Measurements from ENCODE around the gene ALPL.
"Not testable (repeated sequence)": the region's sequence is repeated elsewhere in the genome, so short reads cannot be mapped to it uniquely, and the experiment has no call there.

The ALPL gene

DNA sequence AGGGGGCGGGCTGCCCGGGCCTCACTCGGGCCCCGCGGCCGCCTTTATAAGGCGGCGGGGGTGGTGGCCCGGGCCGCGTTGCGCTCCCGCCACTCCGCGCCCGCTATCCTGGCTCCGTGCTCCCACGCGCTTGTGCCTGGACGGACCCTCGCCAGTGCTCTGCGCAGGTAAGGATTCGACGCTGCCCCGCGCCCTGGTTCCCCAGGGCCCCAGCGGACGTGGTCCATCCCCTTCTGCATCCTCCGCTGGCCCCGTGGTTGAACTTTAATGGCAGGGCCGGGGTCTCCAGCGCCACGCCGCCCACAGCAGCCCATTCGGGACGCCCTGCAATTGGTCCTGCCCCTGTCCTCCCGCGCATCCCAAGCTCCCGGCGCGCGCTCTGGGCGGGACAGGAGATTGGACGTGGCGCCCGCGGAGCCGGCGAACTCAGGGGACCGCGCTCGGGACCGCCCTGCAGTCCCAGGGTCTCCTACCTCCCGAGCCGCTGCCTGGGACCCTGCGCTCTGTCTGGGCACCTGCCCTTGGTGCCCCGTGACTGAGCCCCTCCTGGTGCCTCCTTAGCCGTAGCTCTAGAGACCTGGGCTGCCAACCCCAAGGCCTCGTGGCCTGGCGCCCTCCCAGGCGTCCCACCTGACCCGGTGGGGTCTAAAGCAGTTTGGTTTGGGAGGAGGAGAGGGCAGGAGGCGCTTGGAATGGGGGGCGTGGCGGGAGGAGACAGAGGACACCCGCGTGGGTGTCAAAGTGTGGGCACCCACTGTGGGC lies at the start of gene ALPL:
TSS of gene ALPL (plus strand) at position 73 of the 762 bp plus-strand sequence. CDS start 44,659 bp downstream, outside the sequence.
- DNase-seq: no peak

DNA sequence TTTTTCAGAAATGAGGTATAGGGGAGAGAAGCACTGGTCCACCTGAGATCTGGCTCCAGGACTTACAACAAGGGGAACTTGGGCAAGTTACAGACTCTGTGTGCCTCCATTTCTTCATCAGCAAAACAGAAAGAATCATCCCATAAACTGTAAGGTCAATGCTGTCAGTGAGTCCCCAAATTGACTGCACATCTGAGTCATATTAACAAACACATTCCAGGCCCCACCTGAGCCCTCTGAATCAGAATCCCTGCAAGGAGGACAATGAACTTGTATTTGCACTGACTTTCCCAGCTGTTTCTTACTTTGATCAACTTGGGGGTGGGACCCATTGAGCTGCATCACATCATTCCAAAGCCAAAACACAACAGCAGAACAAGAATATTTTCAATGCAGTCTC lies 44.1 kb upstream of the ALPL start:
- not testable (repeated sequence) for DNase-seq

DNA sequence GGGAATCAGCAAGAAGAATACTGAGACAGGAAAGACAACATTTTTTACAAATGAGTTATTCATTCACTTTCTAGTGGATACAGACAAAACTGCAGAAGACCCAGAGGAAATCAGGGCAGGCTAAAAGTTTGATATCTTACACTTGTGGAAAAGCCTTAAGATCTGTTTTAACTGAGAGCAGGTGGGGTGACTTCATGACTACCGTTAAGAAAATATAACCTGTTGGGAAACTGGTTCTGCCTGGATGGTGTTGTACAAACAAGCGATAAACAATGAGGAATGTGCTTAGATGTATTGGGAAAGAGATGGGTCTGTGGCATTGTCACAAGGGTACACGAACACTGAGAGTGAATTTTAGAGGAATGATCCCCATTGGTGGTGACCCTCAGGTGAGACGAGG lies 41.3 kb upstream of the ALPL start:
- DNase-seq: not testable (repeated sequence)

DNA sequence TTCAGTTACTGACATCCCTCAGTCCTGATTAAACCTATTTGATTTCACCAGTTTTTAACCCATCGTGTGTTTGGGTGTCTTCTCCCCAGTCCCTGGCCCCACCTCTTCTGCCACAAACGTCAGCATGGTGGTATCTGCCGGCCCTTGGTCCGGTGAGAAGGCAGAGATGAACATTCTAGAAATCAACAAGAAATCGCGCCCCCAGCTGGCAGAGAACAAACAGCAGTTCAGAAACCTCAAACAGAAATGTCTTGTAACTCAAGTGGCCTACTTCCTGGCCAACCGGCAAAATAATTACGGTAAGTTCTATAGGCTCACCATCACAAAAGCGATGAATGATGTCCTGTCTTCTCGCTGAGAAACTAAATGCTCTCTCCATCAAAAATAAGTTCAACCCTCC lies 40.6 kb upstream of the ALPL start:
- no peak for DNase-seq

DNA sequence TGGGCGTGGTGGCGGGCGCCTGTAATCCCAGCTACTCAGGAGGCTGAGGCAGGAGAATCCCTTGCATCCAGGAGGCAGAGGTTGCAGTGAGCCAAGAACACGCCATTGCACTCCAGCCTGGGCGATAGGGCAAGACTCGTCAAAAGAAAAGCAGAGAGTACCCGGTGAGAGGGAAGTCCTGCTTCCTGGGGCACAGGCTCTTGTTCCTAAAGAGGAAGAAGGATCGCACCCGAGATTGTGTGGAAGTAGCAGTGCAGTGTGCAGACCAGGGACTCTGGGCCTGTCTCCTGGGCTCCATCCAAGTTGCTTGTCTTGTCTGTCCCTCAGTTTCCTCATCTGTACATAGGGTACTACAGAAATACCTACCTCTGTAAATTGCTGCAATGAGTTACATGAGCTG lies 39.6 kb upstream of the ALPL start:
- DNase-seq: no peak

DNA sequence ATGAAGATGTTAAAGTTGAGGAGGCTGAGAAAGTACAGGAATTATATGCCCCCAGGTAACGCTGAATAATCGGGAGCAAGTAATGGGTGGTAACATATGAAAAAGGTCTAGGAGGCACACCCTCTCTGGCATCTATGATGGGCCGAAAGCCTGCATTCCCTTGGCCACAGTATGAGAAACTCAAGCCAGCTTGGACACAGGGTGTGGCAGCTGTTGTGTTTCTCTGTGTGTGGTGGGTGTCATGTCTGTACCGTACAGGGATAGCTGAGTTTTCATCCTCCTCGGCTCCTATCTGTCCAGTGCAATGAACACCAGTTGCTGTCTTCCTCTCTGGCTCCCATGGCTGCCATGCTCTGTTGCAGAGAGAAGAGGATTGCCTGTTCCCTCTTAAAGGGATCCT lies 36.4 kb upstream of the ALPL start:
- no peak for DNase-seq

DNA sequence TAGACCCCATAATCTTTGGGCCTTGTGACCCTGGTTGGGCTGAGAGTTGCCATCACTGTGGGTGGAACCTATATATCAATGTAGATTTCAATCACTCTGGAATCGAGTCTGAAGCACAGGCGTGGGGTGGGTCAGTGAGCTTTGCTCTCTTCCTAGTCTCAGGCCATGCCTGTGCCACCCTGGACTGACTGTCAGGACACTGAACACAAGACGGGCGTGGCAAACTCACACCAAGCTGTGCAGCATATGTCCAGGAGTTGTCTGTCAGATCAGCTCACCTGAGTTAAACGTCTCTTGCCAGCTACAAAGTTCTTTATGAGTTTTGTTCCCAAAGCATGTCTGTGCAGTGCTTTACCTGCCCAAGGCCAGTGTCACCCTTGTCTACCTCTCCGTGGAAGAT lies 30.9 kb upstream of the ALPL start:
- DNase-seq: no peak

DNA sequence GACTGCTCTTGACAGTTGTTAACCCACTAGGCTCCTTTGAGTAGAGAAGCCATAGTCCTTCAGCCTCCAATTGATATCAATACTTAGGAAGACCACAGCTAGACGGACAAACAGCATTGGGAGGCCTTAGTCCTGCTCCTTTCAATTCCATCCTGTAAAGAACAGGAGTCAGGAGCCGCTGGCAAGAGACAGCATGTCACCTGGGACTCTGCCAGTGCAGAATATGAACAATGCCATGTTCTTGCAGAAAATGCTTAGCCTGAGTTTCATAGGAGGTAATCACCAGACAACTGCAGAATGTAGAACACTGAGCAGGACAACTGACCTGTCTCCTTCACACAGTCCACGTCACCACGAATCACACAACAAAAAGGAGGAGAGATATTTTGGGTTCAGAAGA lies 25.3 kb upstream of the ALPL start:
- not testable (repeated sequence) for DNase-seq

DNA sequence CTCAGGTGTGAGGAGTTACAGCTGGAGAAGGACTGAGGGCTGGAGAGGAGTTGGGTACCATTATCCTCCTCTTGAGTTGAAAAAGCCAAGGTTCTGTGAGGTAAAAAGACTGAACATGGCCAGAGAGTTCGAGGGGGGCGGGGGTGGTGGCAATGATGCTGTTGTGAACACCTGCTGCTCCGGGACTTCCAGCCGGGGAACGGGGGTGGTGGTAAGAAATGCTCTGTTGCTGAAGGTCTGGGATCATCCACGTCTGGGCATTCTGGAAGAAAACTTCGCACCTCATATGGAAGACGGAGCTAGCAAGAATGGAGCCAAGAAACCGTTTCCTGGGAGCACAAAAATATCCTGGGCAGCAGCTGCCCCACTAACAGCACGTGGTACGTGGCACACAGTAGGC lies 20.1 kb upstream of the ALPL start:
- DNase-seq: no peak

DNA sequence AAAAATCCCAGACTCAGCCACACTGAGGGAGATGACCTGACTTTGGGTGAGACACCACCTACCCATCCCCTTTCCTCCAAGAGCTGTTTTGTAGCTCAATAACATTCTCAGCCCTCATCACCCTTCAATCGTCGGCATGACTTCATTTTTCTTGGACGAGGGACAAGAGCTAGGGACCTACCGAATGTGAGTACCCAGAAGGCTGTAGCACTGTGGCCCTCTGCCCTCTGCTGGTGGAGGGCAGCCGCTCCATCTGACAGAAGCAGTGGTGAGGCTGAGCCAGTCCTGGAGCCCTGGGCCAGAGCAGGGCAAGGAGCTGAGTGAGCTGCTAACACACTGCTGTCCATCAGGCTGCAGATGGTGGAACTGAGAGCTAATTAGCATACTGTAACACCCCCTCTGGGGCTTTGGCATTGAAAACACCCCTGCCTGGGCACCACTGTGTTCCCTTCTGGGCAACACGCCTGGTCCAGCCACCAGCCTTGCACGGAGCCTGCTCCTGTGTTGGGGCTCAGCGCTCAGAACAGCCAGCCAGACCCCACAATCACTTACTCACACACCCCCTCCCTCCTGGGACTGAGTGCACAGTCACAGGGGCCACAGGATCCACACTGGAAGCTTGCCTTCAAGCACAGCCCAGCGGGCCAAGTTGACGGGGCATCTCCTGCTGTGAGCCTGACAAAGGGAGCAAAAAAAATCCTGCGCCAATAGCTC lies 18.3 kb upstream of the ALPL start:
- no peak for DNase-seq

DNA sequence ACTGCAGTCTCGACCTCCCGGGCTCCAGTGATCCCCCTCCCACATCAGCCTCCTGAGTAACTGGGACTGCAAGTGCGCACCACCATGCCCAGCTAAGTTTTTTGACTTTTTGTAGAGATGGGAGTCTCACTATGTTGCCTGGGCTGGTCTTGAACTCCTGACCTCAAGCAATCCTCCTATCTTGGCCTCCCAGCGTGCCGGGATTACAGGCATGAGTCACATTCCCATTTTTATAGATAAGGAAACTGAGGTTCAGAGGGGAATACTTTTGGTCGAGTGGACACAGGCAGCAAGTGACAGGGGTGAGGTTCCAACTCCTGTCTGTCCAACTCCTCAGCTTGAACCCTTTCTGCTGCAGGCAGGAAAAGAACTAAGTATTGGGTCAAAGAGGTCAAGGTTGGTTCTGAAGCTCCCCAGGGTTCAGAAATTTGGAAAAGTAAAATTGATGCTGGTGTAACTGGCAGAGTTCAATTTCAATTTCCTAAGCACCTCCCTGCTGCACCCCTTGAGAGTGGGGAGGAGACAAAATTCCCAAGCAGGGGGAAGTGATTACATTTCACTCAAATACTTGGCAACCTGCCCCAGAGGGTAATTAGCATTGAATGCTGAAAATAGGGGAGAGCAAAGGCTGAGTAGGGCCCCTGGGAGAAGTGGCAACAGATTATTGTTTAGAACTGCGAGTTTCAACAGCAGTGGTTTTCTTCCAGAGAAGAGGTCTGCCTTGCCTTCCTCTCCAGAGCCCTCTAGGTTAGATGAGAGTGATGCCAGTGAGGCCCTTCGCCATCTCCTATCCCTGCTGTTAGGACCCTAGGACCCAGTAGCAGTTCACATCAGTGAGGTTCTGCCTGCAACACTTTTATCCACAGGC lies 17.5 kb upstream of the ALPL start:
- DNase-seq: no peak

DNA sequence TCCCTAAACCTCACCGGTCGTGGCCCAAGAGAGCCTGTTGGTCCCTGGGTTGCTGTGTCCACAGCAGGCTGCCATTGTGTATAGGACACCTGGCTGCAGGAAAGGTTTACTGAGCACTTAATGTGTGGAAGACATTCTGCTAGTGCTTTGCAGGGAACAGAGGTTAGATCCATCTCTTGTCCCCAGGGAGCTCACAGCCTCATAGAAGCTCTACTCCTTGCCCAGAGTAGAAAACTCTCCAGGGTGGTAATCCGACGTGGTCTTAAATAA lies 16.9 kb upstream of the ALPL start:
- no peak for DNase-seq

DNA sequence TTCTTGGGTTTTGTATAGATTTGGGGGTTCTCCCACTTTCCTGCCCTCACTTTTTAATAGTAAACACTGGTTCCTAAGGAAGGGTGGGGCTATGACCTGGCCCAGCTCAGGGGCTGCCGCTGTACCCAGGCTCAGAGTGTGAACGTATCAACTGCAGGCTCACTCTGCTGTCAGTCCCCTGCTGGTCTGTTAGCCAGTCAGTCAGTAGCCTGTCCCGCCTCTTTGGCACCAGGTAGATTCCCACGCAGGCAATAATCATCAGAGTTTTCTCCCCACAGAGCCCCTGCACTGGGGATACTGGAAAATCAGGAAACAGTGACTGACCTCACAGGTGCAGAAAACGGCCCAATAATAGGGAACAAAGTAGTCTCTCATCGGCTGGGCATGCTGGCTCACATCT lies 15.0 kb upstream of the ALPL start:
- DNase-seq: no peak

DNA sequence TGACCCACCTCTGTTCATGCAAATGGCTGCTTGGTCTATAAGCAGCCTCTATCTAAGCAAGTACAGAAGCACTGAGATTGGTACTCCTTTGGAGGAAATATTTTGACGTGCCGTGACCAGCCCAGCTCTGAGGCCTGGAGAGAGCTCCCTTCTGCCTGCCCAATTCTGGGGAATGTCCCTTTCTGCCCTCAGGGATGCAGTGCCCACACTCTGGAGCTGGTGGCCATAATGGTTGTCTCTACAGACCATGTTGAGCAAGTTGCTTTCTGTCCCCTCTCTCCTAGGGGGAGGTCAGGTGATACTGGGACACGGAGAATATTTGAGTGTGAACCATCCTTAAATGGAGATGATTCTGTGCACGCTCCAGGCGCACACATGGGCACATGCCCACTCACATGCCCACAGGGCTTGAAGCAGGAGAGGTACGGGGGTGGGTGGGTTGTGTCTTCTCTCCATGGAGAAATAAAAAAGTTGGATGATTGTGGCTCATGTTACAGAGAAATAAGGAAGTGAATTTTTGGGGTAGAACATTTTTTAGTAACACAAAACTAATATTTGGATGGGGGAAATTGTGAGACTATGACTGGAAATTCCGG lies 13.9 kb upstream of the ALPL start:
- no peak for DNase-seq

DNA sequence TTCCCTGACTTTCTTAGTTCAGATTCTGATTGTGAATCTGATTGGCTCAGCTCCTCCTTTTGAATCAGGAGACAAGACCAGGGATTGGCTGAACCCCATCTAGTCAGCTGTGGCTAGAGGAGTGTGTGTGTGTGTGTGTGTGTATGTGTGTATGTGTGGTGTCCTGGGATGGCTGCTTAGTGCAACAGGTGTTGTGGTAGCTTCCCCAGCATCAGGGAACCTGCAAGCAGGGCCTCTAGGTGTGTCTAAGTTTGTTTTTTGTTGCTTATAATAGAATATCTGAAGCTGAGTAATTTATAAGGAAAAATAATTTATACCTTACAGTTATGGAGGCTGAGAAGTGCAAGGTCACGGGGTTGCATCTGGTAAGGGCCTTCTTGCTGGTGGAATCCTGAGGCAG lies 13.2 kb upstream of the ALPL start:
- no peak for DNase-seq

DNA sequence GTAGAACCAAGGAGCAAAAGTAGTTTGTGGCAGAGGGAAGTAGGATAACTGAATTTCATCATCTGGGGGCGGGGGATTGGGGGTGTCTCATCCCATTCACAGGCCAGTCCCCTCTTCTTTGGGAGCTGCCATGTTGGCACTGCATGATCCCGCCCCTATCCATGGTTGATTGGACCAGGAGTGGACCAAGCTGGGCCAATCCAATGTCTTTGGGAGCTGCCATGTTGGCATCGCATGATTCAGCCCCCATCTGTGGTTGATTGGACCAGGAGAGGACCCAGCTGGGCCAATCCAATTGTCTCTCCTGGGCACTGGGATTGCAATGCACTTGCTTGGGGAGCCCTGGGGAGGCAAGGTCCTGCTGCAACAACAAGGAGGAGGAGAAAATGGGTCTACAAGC lies 12.3 kb upstream of the ALPL start:
- DNase-seq: no peak

DNA sequence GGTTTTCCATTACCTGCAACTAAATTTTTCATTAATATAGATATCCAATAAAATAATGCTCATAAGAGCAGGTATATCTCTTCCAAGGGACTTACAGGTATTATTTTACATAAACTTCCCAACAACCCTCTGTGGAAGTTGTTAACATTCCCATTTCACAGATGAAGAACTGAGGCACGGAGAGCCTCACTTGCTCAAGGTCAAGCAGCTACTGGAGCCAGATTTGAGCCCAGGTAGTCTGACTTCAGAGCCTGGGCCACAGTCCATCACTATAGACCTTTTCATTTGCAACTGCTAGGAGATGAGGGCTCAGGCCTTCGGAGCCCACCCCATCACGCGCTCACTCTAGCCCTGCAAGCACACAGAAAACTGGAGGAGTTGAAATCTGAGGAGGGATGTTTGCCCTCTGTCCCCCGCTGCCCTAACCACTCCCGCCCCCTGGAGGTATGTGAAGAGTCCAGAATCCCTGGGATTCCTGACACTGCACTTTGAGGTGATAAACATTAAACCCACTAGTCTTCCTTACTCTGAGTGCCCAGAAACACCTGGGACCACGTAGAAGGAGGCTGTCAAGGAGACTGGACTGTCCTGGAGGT lies 11.7 kb upstream of the ALPL start:
- DNase-seq: no peak

DNA sequence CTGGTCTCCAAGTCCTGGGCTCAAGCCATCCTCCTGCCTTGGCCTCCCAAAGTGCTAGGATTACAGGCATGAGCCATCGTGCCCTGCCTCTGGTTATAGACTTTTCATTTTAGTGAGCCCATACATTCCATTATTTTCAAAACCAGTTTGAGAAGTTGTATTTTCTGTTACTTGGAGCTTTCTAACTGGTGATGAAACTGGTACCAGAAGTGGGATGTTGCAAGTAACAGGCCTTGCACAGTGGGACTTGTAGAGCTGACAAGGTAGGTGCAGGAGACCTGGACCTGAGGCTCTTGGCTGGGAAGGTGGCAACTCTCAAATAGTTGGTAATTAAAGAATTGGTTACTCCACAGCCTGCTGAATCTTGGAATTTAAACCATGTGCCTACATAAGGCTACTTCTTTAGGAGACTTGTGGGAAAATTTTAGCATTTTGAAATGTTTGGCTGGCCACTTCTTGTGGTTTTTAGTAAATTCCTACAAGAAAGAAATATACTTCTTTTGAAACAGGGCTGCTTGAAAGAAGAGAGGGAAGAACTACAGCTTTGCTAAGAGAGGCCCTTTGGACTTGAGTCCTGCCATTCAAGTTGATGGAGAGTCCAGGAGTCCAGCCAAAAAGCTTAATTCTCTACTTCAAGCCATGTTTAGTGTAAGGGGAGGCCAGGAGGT lies 9.8 kb upstream of the ALPL start:
- DNase-seq: no peak

DNA sequence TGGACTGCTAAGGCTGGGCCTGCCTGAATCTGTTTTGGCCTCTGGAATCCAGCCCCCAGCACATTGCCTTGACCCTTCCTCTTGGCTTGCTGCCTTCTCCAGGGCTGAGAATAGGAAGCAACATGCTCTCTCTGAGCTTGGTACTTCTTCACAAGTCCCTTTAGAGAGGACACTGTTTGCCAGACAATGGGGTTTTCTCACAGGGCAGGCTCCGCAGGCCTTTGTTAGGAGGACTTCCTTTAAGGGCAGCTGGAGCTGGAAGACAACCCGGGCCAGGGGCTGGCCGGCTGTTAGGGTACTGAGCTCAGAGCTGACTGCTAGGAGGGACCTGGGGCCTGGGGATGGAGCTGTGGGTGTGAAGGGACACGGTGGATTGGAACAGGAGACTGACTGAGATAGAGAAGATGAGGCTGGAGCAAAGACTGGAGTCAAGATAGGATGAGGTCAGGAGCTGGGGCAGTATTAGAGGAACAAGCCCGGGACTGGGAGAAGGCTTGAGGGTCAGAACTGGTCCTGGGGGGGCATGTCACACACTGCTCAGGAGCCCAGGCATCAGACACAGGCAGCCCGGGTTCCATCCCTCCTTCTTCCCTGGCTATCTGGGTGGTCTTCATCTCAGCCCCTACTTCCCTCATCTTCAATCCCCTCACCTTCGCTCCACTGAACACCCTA lies 5.4 kb upstream of the ALPL start:
- DNase-seq: no peak

DNA sequence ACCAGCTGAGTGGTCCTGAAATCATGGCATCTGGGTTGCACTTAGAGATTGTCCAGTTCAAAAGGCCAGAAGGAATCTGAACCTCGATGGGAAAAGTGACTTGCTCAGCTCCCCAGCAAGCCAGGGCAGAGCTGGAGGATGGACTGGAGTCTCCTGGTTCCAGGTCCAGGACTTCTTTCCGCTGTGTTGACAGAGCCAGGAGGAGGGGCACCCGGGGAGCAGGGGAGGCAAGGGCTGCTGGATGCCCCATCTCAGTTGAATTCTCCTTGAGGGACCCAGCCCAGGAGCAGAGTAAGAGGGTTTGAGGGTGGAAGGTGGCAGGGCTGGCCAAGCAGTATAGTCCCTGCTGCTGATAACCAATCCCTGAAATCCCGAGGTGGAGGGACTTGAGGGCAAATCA lies 2.4 kb upstream of the ALPL start:
- no peak for DNase-seq

DNA sequence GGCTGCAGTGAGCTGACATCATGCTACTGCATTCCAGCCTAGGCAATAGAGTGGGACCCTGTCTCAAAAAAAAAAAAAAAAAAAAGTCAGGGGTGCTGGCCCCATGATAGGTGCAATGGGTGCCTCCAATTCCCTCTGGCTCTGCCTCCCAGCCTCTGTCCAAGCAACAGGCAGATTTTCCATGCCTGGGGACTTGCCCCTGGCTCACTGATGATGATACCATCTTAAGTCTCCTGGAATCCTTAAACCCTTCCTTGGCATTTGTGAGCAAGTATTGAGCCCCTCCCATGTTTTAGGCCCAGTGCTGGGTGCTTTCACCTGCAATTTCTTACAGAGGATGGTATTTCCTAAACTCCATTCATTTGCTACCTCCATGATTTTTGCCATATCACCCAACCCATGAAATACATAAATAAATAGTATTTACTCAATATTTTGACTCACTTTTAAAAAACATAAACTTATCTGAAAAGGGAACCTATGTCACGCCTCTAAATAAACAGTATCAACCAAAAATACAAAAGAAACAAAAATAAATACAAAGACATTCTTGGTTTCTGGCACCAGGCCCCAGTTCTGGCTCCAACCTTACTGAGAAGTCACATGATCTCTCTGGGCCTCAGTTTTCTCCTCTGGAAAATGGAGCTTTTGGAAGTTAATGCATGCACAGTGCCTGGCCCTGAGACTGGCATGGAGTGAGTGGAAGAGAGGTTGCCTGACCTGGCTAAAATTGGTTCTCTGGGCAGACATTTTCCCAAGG lies 1.5 kb upstream of the ALPL start:
- no peak for DNase-seq

Measured in cortex of kidney (tissue), 1 donor.